GM18526 (cell line): ENCODE measurements around the gene CDH4.

Source experiments
- POLR2A ChIP-seq: IDR thresholded peaks from 3 replicates; pipeline ENCODE4 v1.6.1; 2011; ENCODE audit not compliant: insufficient read length; ENCODE audit errors: extremely low read depth

The CDH4 gene

DNA sequence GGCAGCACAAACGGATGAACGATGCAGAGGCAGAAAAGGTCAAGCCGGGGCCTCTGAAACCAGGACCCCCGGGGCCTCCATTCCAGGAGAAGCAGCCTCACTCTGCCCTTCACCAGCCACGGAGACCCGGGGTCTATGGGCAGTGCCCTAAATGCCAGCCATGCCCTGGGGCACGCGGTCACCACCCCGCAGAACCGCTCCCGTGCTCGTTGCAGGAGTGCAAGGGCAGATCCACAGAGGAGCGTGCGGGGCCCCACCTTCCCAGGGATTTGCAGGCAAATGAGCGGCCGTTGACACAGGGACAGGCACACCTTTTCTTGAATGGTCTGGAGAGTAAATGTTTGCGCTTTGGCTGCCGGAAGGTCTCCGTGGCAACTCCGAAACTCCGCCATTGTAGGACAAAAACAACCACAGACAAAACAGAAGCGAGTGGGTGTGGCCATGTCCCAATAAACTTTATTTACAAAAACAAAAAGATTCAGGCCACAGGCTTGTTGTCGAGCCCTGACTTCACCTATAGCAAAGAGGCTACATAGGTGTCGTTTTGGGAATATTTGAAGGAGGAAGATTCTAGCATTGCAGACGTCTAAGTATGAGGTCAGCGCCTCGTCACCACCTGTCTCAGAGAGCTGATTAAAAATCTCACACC is 650.3 kb downstream of the CDH4 start:
- no peak for TF ChIP-seq POLR2A

GRCh38 chr20:61903575-61904340 is 651.7 kb downstream of the CDH4 start:
- no peak for TF ChIP-seq POLR2A

DNA sequence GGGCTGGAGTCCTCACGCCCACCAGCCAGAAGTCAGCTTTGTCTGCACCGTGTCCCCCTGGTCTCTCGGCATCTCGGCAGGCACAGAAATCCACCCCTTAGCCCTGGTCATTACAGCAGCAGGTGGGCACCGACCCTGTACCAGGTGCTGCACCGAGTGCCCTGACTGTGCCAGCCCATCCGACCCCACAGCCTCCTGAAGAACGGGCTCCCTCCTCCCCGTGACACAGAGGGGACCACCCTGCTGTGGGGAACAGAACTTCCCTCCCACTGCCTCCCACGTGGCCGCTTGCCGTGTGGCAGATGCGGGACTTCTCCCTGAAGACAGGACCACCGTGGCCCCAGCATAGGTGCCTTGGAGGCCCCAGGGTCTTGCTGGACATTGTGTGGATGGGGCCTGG is 652.4 kb downstream of the CDH4 start:
- no peak for TF ChIP-seq POLR2A

- no peak for TF ChIP-seq POLR2A
Observed at GRCh38 chr20:61905781-61906523, 653.9 kb downstream of the CDH4 start.

- no peak for TF ChIP-seq POLR2A
Observed at GRCh38 chr20:61907081-61907891, 655.2 kb downstream of the CDH4 start.

DNA sequence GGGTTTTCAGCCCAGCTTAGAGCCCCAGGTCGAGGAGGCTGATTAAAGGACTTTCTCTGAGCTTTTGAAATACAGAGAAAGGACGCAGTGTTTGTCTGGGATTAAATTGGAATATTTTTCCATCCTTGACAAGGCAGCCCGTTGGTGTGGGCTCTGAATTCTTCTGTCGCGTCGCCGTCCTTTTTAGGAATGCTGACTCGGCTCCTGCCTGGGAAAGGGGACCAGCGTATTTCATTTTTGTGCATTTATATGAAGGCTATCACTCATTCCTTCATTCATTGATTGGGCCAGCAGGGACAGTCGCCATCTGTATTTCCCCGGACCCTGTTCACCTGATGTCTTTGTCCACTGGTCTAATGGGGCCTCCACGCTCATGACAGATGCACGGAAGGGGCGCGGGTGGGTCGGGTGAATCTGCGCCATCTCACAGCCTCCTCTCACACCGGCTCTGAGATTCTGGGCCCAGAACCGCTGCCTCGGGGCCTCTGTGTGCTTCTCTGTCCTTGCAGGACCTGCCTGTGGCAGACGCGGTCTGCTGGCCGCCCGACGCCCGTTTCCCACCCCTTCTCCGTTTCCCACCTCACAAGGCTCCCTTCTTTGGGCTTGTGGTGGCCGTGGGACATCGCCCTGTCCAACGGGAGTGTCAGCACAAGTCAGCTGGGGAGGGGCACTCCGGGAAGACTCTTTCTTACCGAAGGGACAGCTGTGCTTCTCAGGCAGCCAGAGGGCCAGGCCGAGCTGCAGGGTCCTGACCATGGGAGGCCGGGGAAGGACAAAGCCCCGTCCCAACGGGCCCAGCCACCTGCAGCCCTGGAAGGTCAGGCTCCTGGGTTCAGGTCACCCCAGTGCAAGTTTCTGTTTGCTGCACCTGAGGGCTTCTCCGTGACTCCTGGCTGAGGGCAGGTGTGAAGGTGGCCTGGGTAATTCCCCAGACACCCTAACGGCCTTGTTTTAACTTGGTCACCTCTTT is 656.3 kb downstream of the CDH4 start:
- TF ChIP-seq POLR2A = no peak

DNA sequence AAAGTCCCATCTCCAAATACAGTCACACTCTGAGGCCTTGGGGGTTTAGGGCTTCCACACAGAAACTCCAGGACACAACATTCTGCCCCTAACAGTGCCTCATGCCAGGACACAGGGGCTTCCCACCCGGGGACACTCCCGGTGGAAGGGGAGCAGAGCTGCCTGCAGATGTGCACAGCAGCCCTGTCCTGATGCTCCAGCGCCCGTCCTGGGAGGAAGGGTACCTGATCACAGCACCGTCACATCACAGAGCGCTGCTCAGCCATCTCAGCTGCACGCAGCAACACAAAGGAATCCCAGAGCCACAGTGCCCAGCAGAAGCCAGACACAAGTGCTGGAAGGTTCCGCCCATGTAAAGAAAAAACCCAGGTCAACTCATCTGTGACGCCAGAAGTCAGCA is 657.0 kb downstream of the CDH4 start:
- TF ChIP-seq POLR2A = no peak

DNA sequence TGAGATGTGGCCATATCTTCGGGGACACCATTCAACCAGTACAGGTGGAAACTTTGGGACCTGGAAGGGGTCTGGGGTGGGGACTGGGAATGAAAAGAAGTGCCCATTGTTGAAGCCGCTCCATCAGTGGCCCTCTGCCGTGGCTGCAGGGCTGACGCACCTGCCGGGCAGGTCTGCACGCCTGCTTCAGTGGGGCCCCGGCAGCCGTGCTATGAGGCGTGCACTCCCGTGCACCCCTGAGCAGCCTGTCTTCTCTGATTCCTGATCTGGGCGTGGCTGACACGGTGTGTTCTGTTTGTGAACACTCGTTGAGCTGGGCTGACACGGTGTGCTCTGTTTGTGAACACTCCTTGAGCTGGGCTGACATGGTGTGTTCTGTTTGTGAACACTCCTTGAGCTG is 657.8 kb downstream of the CDH4 start:
- no peak for TF ChIP-seq POLR2A

DNA sequence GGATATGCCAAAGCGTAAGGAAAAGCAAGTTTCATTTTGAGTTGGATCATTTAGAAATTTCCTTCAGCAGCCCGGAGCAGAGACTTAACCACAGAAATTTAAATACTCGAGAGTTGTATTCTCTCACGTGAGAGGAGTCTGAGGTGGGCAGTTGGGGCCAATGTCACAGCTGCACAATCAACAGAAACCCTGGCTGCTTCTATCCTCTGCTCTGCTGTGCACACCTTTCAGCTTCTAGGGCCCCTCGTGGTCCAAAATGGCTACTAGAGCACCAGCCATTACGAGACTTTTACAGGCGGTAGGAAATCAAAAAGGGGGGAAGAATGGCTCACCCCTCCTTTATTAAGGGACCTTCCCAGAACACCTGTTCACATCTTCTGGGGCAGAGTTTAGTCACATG is 659.8 kb downstream of the CDH4 start:
- no peak for TF ChIP-seq POLR2A

DNA sequence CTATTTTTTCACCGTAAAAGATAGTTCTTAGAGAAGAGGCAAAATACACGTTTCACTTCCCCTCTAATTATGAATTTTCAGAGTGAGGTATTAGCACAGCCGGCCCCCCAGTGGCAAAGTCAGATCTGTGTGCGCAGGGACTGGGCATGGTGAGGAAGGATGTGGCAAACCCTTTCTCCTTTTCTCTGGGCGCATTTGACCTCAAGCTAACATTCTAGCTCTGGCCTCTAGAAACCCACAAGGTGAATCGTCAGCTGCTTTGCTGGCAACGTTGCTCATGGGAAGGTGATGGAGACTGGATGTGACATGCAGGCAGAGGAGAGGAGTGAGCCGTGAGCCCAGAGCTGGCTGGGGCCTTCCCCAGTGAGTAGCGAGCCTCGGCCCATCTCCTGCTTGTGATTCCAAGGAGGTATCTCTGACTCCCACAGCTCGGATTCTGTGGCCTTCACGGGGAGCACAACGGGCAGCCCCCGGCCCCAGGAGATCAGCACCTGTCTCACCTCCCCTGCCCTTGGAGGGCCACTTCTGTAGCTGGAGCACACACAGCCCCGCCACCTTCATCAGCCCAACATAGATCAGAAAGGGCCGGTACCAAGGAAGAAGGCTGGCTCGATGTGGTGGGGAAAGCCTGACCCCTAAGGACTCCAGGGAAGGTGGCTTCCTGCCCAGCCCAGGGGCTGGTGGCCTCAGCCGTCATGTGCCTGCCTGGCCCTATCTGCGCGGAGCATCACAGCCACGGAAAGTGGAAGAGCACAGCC is 660.8 kb downstream of the CDH4 start:
- TF ChIP-seq POLR2A = no peak

DNA sequence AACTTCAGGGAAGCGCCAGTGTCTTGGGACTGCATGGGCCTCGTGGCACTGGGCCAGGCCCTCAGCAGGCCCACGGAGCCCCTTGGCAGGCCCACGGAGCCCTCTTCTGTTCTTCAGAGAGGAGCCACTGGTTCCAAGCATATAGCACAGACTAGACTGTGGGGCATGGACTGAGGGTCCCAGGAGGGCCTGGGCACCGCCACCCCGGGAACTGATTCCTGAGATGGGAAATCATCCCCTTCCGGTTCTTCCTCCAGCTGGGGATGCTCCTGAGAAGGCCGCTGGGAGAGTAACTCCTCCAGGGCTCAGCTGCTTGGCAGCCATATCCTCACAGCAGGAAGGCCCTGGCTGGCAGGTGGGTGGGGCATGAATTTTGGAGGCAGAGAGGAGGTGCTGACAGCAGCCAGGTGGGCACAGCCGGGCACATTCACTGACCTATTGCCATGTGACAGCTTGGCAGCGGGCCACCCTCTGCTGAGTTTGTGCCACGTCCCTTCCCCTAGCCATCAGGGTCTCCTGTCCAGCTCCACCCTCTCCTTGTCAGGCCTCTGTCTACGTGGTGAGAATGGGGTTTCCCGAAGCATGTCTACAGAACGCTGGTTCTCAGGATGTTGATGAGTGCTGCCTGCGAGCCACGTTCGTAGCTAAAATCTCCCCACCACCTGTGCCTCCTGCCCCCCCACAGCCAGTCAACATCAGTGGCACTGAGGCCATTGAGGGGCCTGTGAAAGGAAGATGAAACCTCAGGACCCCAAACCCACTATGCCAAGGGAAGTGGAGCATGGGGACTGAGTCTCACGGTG is 661.6 kb downstream of the CDH4 start:
- no peak for TF ChIP-seq POLR2A

DNA sequence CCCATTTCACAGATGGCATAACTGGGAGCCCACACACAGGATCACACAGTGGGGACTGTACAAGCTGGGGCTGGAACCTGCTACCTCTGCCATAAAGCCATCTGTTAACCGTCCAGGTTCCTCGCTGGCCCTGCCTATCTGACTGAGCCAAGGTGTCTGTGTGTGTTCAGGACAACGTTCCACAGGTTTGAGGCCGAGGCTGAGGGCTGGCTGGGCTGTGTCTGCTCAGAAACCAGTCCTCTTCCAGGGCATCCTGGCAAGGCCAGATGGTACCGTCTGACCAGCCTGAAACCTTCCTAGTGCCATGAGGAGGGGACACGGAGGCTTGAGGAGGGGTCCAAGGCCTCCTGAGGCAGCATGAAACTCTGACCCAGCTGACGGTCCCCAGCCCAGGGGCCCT is 663.0 kb downstream of the CDH4 start:
- no peak for TF ChIP-seq POLR2A
